ENCODE measurements around the gene EIF5B. TPM values are rescaled to one million over a fixed set of nuclear protein-coding genes. Genes with fewer than 3 reads are reported as not detected.

EIF5B gene
- total RNA-seq, 4 donors from 2014 or later = 19.4 to 40.7 (median 30.0) TPM

GRCh38 chr2:99421469-99421868 lies 84.3 kb downstream of the EIF5B start:
- Histone ChIP-seq H3K9me3 (no peaks in the 10 kb centered on the region), H3K27me3 (no peaks in the 10 kb centered on the region), H3K27ac (no peak overlapping the region), H3K4me1 (peaks cover 0 to 13% (median 0%) of the 10 kb centered on the region in 3 donors), H3K4me3 (no peak overlapping the region), H3K36me3 (peaks cover 16 to 99% (median 20%) of the 10 kb centered on the region in 3 donors)
- TF ChIP-seq POLR2A (IDR thresholded peaks at IDR 0.05) = no peak
- TF ChIP-seq CTCF (IDR thresholded peaks at IDR 0.05) = no peak
- DNase-seq = no peak
- intact Hi-C loops (cut with DNase I) = no loop called here
- 87 to 92% methylated on average over 5 of the region's 5 CpGs for WGBS, 2 donors

- WGBS, 2 donors = 51 to 64% methylated on average over 3 of the region's 3 CpGs
- H3K36me3 ChIP-seq = peaks cover 14 to 99% (median 16%) of the 10 kb centered on the region in 3 donors
- intact Hi-C loops (cut with DNase I) = no loop called here
- no peak for DNase-seq
- H3K27ac ChIP-seq = peak overlapping the region in 1 of 4 donors; percentile 4
- TF ChIP-seq CTCF (IDR thresholded peaks at IDR 0.05) = no peak
- no peaks in the 10 kb centered on the region for H3K27me3 ChIP-seq
- no peaks in the 10 kb centered on the region for H3K9me3 ChIP-seq
- no peak overlapping the region for H3K4me3 ChIP-seq
- H3K4me1 ChIP-seq = peaks cover 0 to 13% (median 0%) of the 10 kb centered on the region in 3 donors
Observed at GRCh38 chr2:99422599-99422998, 85.4 kb downstream of the EIF5B start.

GRCh38 chr2:99424371-99424770 lies 87.2 kb downstream of the EIF5B start:
- Histone ChIP-seq H3K4me3 (no peak overlapping the region), H3K27ac (peak overlapping the region in 1 of 4 donors; percentile 11), H3K36me3 (peaks cover 14 to 99% (median 22%) of the 10 kb centered on the region in 3 donors), H3K4me1 (peaks cover 0 to 13% (median 0%) of the 10 kb centered on the region in 3 donors), H3K9me3 (no peaks in the 10 kb centered on the region), H3K27me3 (no peaks in the 10 kb centered on the region)
- no peak for DNase-seq
- intact Hi-C loops (cut with DNase I) = no loop called here
- TF ChIP-seq POLR2A (IDR thresholded peaks at IDR 0.05) = no peak
- TF ChIP-seq CTCF (IDR thresholded peaks at IDR 0.05) = no peak

- H3K9me3 ChIP-seq = no peaks in the 10 kb centered on the region
- TF ChIP-seq CTCF (IDR thresholded peaks at IDR 0.05) = no peak
- TF ChIP-seq POLR2A (IDR thresholded peaks at IDR 0.05) = no peak
- no peak overlapping the region for H3K27ac ChIP-seq
- no peaks in the 10 kb centered on the region for H3K27me3 ChIP-seq
- no peak for DNase-seq
- intact Hi-C loops (cut with DNase I) = no loop called here
- peaks cover 12 to 99% (median 16%) of the 10 kb centered on the region in 3 donors for H3K36me3 ChIP-seq
- no peak overlapping the region for H3K4me3 ChIP-seq
- H3K4me1 ChIP-seq = peaks cover 0 to 14% (median 0%) of the 10 kb centered on the region in 3 donors
- WGBS, 2 donors = 17 to 22% methylated on average over 2 of the region's 2 CpGs
Observed at GRCh38 chr2:99425022-99425421, 87.8 kb downstream of the EIF5B start.

GRCh38 chr2:99430614-99431291 lies 93.6 kb downstream of the EIF5B start:
- Histone ChIP-seq H3K9me3 (no peaks in the 10 kb centered on the region), H3K27ac (peak overlapping the region; percentile 1 to 61 (median 18)), H3K4me1 (peaks cover 4 to 26% (median 9%) of the 10 kb centered on the region in 3 donors), H3K4me3 (no peak overlapping the region), H3K27me3 (no peaks in the 10 kb centered on the region), H3K36me3 (peaks cover 3 to 85% (median 6%) of the 10 kb centered on the region in 3 donors)
- TF ChIP-seq CTCF (IDR thresholded peaks at IDR 0.05) (no peak), POLR2A (IDR thresholded peaks at IDR 0.05) (no peak)
- intact Hi-C loops (cut with DNase I) = no loop called here
- 53 to 55% methylated on average over 4 of the region's 4 CpGs for WGBS, 2 donors
- no peak for DNase-seq

All from esophagus squamous epithelium (tissue), 5 donors.